Dermis microvascular lymphatic vessel endothelial cell (primary cell): Measurements from ENCODE around the gene PKP1. TPM values are rescaled to one million over a fixed set of nuclear protein-coding genes. Genes with fewer than 3 reads are reported as not detected.

Source experiments
- DNase-seq, 2 donors: peaks; one replicate each; pipeline versions ENCODE4 v3.0.0 to v3.0.0-alpha.2; 2010; ENCODE audit warnings: low read depth in 2 of 2
- total RNA-seq: library from RNA; depleted of rRNA; stranded (reverse); fragments of >200 nt; gene quantifications from 2 replicates; pipeline ENCODE4 v1.2.1, GENCODE V29; 2014

PKP1 gene
- total RNA-seq, 1 donor from 2014 or later, result under 0.01 TPM

GRCh38 chr1:201364808-201365105 is 81.5 kb downstream of the PKP1 start:
- DNase-seq, result no peak

GRCh38 chr1:201365251-201365650 is 81.9 kb downstream of the PKP1 start:
- DNase-seq, result no peak

GRCh38 chr1:201366696-201367095 is 83.4 kb downstream of the PKP1 start:
- no peak for DNase-seq

- DNase-seq, result no peak
Measured at GRCh38 chr1:201369209-201369608, 85.9 kb downstream of the PKP1 start.

- no peak for DNase-seq
Measured at GRCh38 chr1:201370500-201370899, 87.2 kb downstream of the PKP1 start.

- DNase-seq, result no peak
Measured at GRCh38 chr1:201371276-201371675, 88.0 kb downstream of the PKP1 start.

GRCh38 chr1:201371792-201372191 is 88.5 kb downstream of the PKP1 start:
- no peak for DNase-seq

- no peak for DNase-seq
Measured at GRCh38 chr1:201374364-201374763, 91.1 kb downstream of the PKP1 start.

GRCh38 chr1:201375169-201375568 is 91.9 kb downstream of the PKP1 start:
- DNase-seq, result no peak

GRCh38 chr1:201376107-201376463 is 92.8 kb downstream of the PKP1 start:
- DNase-seq, result no peak

GRCh38 chr1:201376464-201377374 is 93.4 kb downstream of the PKP1 start:
- DNase-seq, result peak in 1 of 2 donors; percentile 35

GRCh38 chr1:201377611-201378092 is 94.3 kb downstream of the PKP1 start, which contains the start of gene TNNT2:
Gene TNNT2 (minus strand): TSS chr1:201377680. CDS start chr1:201373254, 4,426 bp downstream.
- DNase-seq, result no peak

- no peak for DNase-seq
Measured at GRCh38 chr1:201378804-201379203, 95.5 kb downstream of the PKP1 start.

- no peak for DNase-seq
Measured at GRCh38 chr1:201379733-201380242, 96.5 kb downstream of the PKP1 start.

- DNase-seq, result no peak
Measured at GRCh38 chr1:201381130-201381529, 97.8 kb downstream of the PKP1 start.

Other genes starting within 250 kb of the PKP1 start
- not detected in 2 replicates for gene CACNA1S, start 171.1 kb upstream of the PKP1 start, total RNA-seq
- not detected in 2 replicates for gene ASCL5, start 156.3 kb upstream of the PKP1 start, total RNA-seq
- gene TMEM9, start 129.0 kb upstream of the PKP1 start, total RNA-seq, result 39.5 and 65.0 TPM in 2 replicates
- not detected in 2 replicates for gene IGFN1, start 92.7 kb upstream of the PKP1 start, total RNA-seq
- gene TNNT2, start 94.2 kb downstream of the PKP1 start, total RNA-seq, result not detected in 2 replicates
- not detected in 2 replicates for gene LAD1, start 115.8 kb downstream of the PKP1 start, total RNA-seq
- not detected in 2 replicates for gene TNNI1, start 138.2 kb downstream of the PKP1 start, total RNA-seq
- gene PHLDA3, start 185.7 kb downstream of the PKP1 start, total RNA-seq, result 20.4 and 28.6 TPM in 2 replicates
- 88.6 and 119 TPM in 2 replicates for gene CSRP1, start 223.6 kb downstream of the PKP1 start, total RNA-seq